Left lobe of liver (tissue), 2 donors: Measurements from ENCODE around the gene CSTB. TPM values are rescaled to one million over a fixed set of nuclear protein-coding genes. Genes with fewer than 3 reads are reported as not detected.
A peak's percentile ranks its signal among the peaks of the same experiment; 100 is the strongest.

Experiments used
- ATAC-seq: fragments of 200-7000 bp; cut with Tn5 transposase; one replicate; pipeline ENCODE4 v1.9.1; 2020; ENCODE audit warnings: mild to moderate bottlenecking, moderate library complexity
- DNase-seq: peaks from one replicate; pipeline ENCODE4 v3.0.0-alpha.2; 2020; ENCODE audit warnings: low spot score
- total RNA-seq: library from RNA; stranded (reverse); gene quantifications from one replicate; pipeline ENCODE4 v1.2.1, GENCODE V29; 2021
- donor health status: DM: no; HTN: no; CAD: no; lungs with moderate emphysema.
- donor health status: DM: no; HTN: yes; CAD: no.

Gene CSTB
- total RNA-seq, 1 donor from 2014 or later = 25.6 TPM

- ATAC-seq = no peak
- DNase-seq = no peak
These were observed 35.4 kb upstream of the CSTB start for GRCh38 chr21:43811262-43812105.

GRCh38 chr21:43810505-43811261 lies 34.6 kb upstream of the CSTB start:
- DNase-seq = peak; percentile 94
- ATAC-seq = peak; percentile 85

- ATAC-seq = no peak
- DNase-seq = no peak
These were observed 33.9 kb upstream of the CSTB start for GRCh38 chr21:43809853-43810504.

DNA sequence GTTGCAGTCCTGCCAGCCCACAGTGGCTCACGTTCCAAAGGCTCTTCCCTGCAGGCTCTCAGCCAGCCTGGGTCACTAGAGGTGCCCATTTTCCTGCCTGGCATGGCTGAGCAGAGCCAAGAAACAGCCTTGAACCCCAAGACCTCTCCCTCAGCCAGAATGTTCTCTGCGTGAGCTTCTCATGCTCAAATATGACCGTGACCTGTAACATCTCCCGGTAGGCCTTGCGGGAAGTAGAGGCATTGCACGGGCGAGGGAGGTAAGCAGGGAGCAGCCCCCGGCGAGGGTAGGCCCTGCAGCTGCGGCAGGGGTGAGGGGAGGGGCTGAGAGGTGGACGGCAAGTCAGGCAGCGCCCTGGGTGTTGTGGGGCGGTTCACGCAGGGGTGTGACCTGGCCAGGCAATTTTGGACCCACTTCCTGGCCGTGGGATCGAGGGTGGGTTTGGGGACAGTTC lies 33.3 kb upstream of the CSTB start:
- peak; percentile 83 for DNase-seq
- ATAC-seq = peak; percentile 62

GRCh38 chr21:43808832-43809251 lies 32.7 kb upstream of the CSTB start:
- ATAC-seq = peak; percentile 11

GRCh38 chr21:43808367-43808766 lies 32.3 kb upstream of the CSTB start:
- no peak for ATAC-seq
- DNase-seq = no peak

More at GRCh38 chr21:43808832-43809251, 32.7 kb upstream of the CSTB start:
- DNase-seq = no peak

- ATAC-seq (no peak), DNase-seq (no peak)
These were observed 30.1 kb upstream of the CSTB start for GRCh38 chr21:43806017-43806710.

GRCh38 chr21:43805275-43805800 lies 29.2 kb upstream of the CSTB start:
- no peak for DNase-seq
- ATAC-seq = no peak

- DNase-seq (no peak), ATAC-seq (no peak)
These were observed 27.6 kb upstream of the CSTB start for GRCh38 chr21:43803558-43804300.

GRCh38 chr21:43802713-43803313 lies 26.7 kb upstream of the CSTB start:
- ATAC-seq (no peak), DNase-seq (no peak)

DNA sequence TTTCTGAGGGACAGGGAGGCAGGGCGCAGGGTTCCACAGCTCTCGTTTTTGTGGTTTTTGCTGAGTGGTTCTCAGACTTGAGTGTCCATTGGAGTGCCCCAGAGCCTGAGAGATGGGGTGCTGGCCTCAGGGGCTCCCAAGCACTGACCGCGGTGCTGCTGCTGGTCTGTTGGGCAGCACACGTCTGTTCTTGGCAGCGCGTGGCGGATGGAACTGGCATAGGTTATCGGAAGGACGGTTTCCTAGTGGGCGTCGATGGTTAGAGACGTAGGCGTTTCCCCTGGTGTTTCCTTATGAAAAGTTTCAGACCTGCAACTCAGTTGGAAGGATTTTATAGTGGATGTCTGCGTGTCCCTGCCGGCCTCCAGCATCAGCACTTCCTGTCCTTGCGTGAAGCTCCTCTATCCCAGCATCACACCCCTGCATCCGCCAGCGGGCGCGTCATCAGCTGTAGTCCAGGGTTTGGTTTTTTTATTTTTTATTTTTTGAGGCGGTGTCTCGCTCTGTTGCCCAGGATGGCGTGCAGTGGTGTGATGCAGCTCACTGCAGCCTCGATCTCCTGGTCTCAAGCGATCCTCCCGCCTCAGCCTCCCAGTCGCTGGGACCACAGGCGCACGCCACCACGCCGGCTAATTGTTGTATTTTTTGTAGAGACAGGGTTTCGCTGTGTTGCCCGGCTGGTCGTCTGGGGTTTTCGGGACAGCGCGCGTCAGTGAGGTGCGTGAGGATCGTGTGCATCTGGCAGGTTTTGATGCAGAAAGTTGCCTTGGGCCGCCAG lies 25.1 kb upstream of the CSTB start:
- ATAC-seq = no peak

DNA sequence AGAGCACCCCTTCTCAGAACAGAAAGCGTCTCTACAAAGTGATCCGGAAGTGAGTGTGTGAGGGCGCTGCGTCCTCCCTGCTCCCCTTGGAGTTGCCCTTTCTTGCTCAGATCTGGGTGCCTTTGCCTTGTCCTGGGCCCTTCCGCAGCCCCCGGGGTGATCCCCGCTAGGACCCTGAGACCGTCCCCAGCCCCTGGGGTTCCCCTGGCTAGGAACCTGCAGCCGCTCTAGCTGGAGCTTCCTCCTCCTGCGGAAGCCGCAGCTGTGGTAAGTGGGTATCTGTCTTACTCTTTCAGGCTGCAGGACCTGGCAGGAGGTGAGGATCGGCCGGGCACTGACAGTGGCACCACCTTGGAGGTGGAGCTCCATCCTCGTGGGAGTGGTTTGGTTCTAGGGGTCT lies 24.5 kb upstream of the CSTB start:
- no peak for ATAC-seq
- DNase-seq = no peak

More for the DNA sequence above, 25.1 kb upstream of the CSTB start:
- no peak for DNase-seq

GRCh38 chr21:43800124-43800523 lies 24.0 kb upstream of the CSTB start:
- no peak for ATAC-seq
- DNase-seq = no peak

DNA sequence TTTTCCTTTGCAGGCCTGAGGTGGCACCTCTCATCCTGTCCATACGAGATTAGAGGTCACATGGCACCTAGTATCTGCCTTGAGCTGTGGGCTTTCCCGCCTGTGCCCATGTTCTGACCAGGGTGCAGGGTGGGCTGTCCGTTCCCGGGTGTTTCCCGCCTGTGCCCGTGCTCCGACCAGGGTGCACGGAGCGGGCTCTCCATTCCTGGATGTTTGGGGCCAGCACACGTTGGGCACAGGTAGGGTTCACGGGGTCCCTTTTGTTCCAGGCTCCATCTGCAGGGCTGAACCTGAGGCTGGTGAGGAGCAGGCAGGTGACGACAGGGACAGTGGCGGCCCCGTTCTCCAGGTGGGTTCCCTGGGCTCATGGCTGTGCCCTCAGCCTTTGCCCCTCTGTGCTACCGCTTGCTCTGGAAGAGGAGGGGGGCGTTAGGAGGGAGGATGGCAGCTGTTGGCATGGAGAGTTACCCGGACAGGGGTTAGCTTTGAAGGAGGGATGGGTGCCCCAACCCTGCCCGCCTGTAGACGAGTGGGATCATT lies 23.3 kb upstream of the CSTB start:
- DNase-seq (no peak), ATAC-seq (no peak)

GRCh38 chr21:43797925-43798715 lies 22.0 kb upstream of the CSTB start:
- DNase-seq = no peak

DNA sequence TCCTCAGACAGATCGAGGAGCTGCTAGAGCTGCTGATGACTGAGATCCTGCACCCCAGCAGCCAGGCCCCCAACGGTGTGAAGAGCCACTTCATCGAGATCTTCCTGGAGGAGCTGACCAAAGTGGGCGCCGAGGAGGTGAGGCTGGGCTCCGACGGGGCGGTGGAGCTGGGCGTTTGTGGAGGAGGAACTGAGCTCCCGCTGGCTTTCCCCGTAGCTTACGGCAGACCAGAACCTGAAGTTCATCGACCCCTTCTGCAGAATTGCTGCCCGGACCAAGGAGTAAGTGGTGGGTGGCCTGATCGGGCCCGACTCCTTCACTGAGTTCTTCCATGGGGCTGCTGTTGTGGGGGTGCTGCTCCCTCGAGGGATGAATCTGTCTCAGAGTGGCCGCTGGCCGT lies 21.3 kb upstream of the CSTB start:
- ATAC-seq (no peak), DNase-seq (no peak)

More at GRCh38 chr21:43797925-43798715, 22.0 kb upstream of the CSTB start:
- no peak for ATAC-seq

DNA sequence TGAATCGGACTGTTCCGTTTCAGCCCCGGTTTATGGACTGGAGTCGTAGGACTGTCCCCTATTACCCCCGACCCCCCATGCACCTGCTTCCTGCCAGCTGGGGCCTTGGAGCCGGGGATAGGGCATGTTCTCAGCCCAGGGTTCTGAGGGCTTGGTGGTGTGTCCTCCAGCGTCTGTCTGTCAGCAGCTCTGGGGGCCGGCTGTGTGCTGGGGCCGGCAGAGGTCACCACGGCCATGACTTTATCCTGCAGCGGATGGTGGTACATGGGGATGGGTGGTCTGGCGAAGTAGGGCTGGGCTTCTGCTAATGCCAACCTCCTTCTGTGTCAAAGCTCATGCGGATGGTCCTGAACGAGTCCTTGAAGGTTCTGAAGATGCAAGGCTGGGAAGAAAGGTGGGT lies 18.7 kb upstream of the CSTB start:
- ATAC-seq (no peak), DNase-seq (no peak)

DNA sequence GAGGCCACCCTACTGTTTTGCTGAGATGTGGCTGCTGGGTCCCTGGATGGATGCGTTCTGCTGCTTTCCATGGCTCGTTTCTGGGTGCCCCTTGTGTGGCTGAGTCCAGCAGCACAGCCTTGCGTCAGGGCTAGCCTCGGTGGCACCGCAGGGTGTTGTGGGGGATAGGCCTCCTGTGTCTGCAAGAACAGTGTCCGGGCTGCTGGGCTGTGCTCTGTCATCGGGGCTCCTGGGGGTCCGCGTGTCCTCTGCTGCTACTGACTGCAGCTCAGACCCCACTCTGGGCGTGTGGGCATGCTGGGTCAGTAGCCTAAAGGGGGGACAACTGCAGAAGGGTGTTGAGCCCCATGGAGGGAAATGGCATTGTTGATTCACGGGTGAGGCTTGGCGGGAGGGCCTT lies 18.2 kb upstream of the CSTB start:
- DNase-seq (no peak), ATAC-seq (no peak)
